HepG2 (cell line): ENCODE data around the gene TET2. TPM values are rescaled to one million over a fixed set of nuclear protein-coding genes. Genes with fewer than 3 reads are reported as not detected.

ENCODE experiments used
- ATAC-seq: fragments of 200-7000 bp; cut with Tn5 transposase; 3 replicates; pipeline ENCODE4 v1.9.1; 2020; ENCODE audit warnings: mild to moderate bottlenecking, moderate library complexity
- BruUV-seq: library from RNA; stranded (reverse); fragments of 400-500 nt; replicated peaks from 2 replicates; lab custom pipeline; 2021; lab: Mats Ljungman, UMichigan
- CTCF ChIA-PET: fragments of 300-600 bp; formaldehyde crosslinking; extraction: SDS; loops from one replicate; lab custom pipeline; 2021; ENCODE audit warnings: low total read pairs, inconsistent platforms, low intra/inter-chr PET ratio; lab: Yijun Ruan, JAX
- POLR2A ChIA-PET: fragments of 350-600 bp; sonication (Branson Sonifier 250); formaldehyde crosslinking; loops from one replicate; lab custom pipeline; 2020; ENCODE audit warnings: antibody characterized with exemption, inconsistent platforms; lab: Yijun Ruan, JAX
- DNase-seq: peaks from one replicate; pipeline ENCODE4 v3.0.0-alpha.2; 2015; ENCODE audit warnings: low spot score
- FAIRE-seq: peaks from 3 replicates; lab custom pipeline; 2011; peaks lifted over from hg19 to GRCh38; lab: Jason Lieb, UNC
- H2AFZ ChIP-seq: one replicate; pipeline ENCODE4 v1.6.1; 2011; ENCODE audit warnings: low read length, inconsistent platforms
- H3K27ac ChIP-seq: fragments of 300-600 bp; 3 replicates; pipeline ENCODE4 v1.8.0; 2011; ENCODE audit warnings: mixed run types, mild to moderate bottlenecking, mixed read lengths, low read length, inconsistent platforms; ENCODE audit not compliant: insufficient read depth; ENCODE audit errors: extremely low read length
- H3K27me3 ChIP-seq, 2 experiments: fragments of 200-600 bp in 1 of 2; 2 replicates in 1 of 2; 3 replicates in 1 of 2; pipeline versions ENCODE4 v1.6.0 to v1.8.0; 2011; ENCODE audit warnings: low read length in 2 of 2, mild to moderate bottlenecking in 2 of 2, moderate library complexity in 2 of 2, inconsistent platforms in 1 of 2; ENCODE audit not compliant: insufficient read depth in 2 of 2, control insufficient read depth in 1 of 2
- H3K36me3 ChIP-seq, 2 experiments: fragments of 200-600 bp in 1 of 2; replicated peaks in 1 of 2; 2 replicates in 1 of 2; 3 replicates in 1 of 2; pipeline versions ENCODE4 v1.5.1 to v1.8.0; 2011; ENCODE audit warnings: low read length in 2 of 2, inconsistent platforms in 1 of 2; ENCODE audit not compliant: insufficient read depth in 2 of 2, control insufficient read depth in 1 of 2
- H3K4me1 ChIP-seq: 2 replicates; pipeline ENCODE4 v1.5.1; 2012; ENCODE audit warnings: low read length, inconsistent platforms; ENCODE audit not compliant: insufficient read depth
- H3K4me2 ChIP-seq: 2 replicates; pipeline ENCODE4 v1.6.0; 2011; ENCODE audit warnings: low read depth, low read length, inconsistent platforms
- H3K4me3 ChIP-seq, 3 experiments: fragments of 200-600 bp in 1 of 3; sonication (generic), shearing (Covaris generic) in 1 of 3; replicated peaks in 1 of 3; 2 replicates each; pipeline ENCODE4 v1.5.1; 2011 to 2016; ENCODE audit warnings: low read length in 3 of 3, inconsistent platforms in 2 of 3, low read depth in 2 of 3, mild to moderate bottlenecking in 2 of 3, control low read depth in 1 of 3, mixed read lengths in 1 of 3; ENCODE audit not compliant: insufficient read depth in 1 of 3
- H3K79me2 ChIP-seq: one replicate; pipeline ENCODE4 v1.6.1; 2011; ENCODE audit warnings: low read length, inconsistent platforms; ENCODE audit not compliant: insufficient read depth
- H3K9ac ChIP-seq: 2 replicates; pipeline ENCODE4 v1.6.0; 2011; ENCODE audit warnings: mild to moderate bottlenecking, low read depth, low read length, inconsistent platforms; ENCODE audit not compliant: insufficient read depth
- H3K9me3 ChIP-seq: 2 replicates; pipeline ENCODE4 v1.5.1; 2012; ENCODE audit warnings: mild to moderate bottlenecking, low read length
- H4K20me1 ChIP-seq: 2 replicates; pipeline ENCODE4 v1.6.0; 2011; ENCODE audit warnings: inconsistent platforms, mild to moderate bottlenecking, low read length, moderate library complexity; ENCODE audit not compliant: insufficient read depth
- CREB1 ChIP-seq, 2 experiments: fragments of 450-650 bp in 1 of 2; IDR thresholded peaks; 2 replicates each; pipeline ENCODE4 v1.6.1; 2016 to 2017; ENCODE audit warnings: control low read depth in 1 of 2, mild to moderate bottlenecking in 1 of 2, missing compliant biosample characterization in 1 of 2, missing genetic modification characterization in 1 of 2
- GABPB1 ChIP-seq: IDR thresholded peaks from 2 replicates; pipeline ENCODE4 v1.6.1; 2016; ENCODE audit warnings: mild to moderate bottlenecking, missing genetic modification reagents, moderate library complexity, missing compliant biosample characterization
- TRAFD1 ChIP-seq: sonication (generic); formaldehyde crosslinking; IDR thresholded peaks from 2 replicates; pipeline ENCODE4 v1.5.1; 2020; ENCODE audit warnings: missing genetic modification reagents, mild to moderate bottlenecking, borderline replicate concordance
- ZNF33A ChIP-seq: sonication (generic); formaldehyde crosslinking; IDR thresholded peaks from 2 replicates; pipeline ENCODE4 v1.5.1; 2020; ENCODE audit warnings: missing genetic modification reagents, mild to moderate bottlenecking, moderate library complexity, borderline replicate concordance
- ZNF552 ChIP-seq: sonication (generic); formaldehyde crosslinking; IDR thresholded peaks from 2 replicates; pipeline ENCODE4 v1.9.0; 2022; ENCODE audit warnings: missing genetic modification reagents, mild to moderate bottlenecking, borderline replicate concordance
- WGBS: methylation state at CpG from one replicate; pipeline ENCODE4 v1.1.6; 2017; ENCODE audit warnings: low lambda C conversion rate; 5-methylcytosine and 5-hydroxymethylcytosine counted together
- in situ Hi-C: cut with HindIII; loops from 2 replicates; pipeline ENCODE4 v1.10.0; 2017; ENCODE audit warnings: low pct_unique_long_range_greater_than_20kb; ENCODE audit not compliant: extremely low pct_ligation_motif_present
- intact Hi-C: fragments of 100-400 bp; cut with micrococcal nuclease; formaldehyde crosslinking; loops from one replicate; pipeline ENCODE4 v1.10.0; 2022; ENCODE audit not compliant: unreplicated experiment
- polyA plus RNA-seq, 8 experiments: library from polyadenylated mRNA; depleted of rRNA in 3 of 8; stranded (reverse) in 7 of 8; unstranded in 1 of 8; fragments of >200 nt; fragmentation: Illumina TruSeq in 4 of 8; extraction: Trizol in 4 of 8; gene quantifications; 2 replicates each; pipeline versions ENCODE4 v1.2.1 to v1.2.3, GENCODE V29; 2011 to 2016; ENCODE audit warnings: low read depth in 4 of 8, missing spikeins in 1 of 8, mixed read lengths in 1 of 8; ENCODE audit not compliant: insufficient read depth in 1 of 8
- total RNA-seq, 5 experiments: library from RNA; depleted of rRNA; stranded (reverse); fragments of >200 nt; fragmentation: Illumina TruSeq; extraction: Trizol; gene quantifications; 2 replicates each; pipeline ENCODE4 v1.2.3, GENCODE V29; 2016; ENCODE audit warnings: low read depth in 1 of 5
- TF ChIP-seq, protein P1 (sequence below), 2 experiments: sonication (generic) in 1 of 2; formaldehyde crosslinking in 1 of 2; IDR thresholded peaks; 2 replicates each; pipeline versions ENCODE4 v1.6.1 to v1.9.0; 2014 to 2022; ENCODE audit warnings: antibody characterized with exemption in 1 of 2, borderline replicate concordance in 1 of 2, inconsistent platforms in 1 of 2, low read depth in 1 of 2, missing genetic modification reagents in 1 of 2

Gene TET2
- total and polyA plus RNA-seq, 2 of the 13 experiments (the other 11 are each of a cell fraction or from before 2014, with no cell fraction given) = 4.7 to 4.8 TPM

- BruUV-seq = no TSS peak
- ChIA-PET CTCF (no interaction called here), POLR2A (no interaction called here)
- FAIRE-seq (no peak), ATAC-seq (no peak), DNase-seq (no peak)
- H3K4me2 ChIP-seq = no peak overlapping the region
- peaks cover 3% of the 10 kb centered on the region; the same call in 1 of the 2 replicates for H3K4me1 ChIP-seq
- no peaks in the 10 kb centered on the region for H3K36me3 ChIP-seq
- WGBS = 90% methylated on average over 1 of the region's 1 CpG
- H3K9ac ChIP-seq = no peak overlapping the region
- H3K27me3 ChIP-seq = no peaks in the 10 kb centered on the region
- no peak overlapping the region for H3K27ac ChIP-seq
- no peaks in the 10 kb centered on the region for H3K79me2 ChIP-seq
- H4K20me1 ChIP-seq = no peaks in the 10 kb centered on the region; the same call in 1 of the 2 replicates
- intact Hi-C loops (no loop called here), in situ Hi-C loops (no loop called here)
- no peak overlapping the region for H2AFZ ChIP-seq
- H3K4me3 ChIP-seq = no peak overlapping the region
- TF ChIP-seq ZNF33A (CRISPR knock-in tag) (no peak), ZNF552 (no peak), GABPB1 (CRISPR knock-in tag) (no peak), CREB1 (IDR thresholded peaks at IDR 0.05) (no peak), CREB1 (CRISPR knock-in tag; IDR thresholded peaks at IDR 0.05) (no peak), TRAFD1 (CRISPR knock-in tag) (no peak)
- TF ChIP-seq, protein P1, sequence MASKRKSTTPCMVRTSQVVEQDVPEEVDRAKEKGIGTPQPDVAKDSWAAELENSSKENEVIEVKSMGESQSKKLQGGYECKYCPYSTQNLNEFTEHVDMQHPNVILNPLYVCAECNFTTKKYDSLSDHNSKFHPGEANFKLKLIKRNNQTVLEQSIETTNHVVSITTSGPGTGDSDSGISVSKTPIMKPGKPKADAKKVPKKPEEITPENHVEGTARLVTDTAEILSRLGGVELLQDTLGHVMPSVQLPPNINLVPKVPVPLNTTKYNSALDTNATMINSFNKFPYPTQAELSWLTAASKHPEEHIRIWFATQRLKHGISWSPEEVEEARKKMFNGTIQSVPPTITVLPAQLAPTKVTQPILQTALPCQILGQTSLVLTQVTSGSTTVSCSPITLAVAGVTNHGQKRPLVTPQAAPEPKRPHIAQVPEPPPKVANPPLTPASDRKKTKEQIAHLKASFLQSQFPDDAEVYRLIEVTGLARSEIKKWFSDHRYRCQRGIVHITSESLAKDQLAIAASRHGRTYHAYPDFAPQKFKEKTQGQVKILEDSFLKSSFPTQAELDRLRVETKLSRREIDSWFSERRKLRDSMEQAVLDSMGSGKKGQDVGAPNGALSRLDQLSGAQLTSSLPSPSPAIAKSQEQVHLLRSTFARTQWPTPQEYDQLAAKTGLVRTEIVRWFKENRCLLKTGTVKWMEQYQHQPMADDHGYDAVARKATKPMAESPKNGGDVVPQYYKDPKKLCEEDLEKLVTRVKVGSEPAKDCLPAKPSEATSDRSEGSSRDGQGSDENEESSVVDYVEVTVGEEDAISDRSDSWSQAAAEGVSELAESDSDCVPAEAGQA (IDR thresholded peaks at IDR 0.05; ENCODE audit: low read depth) = no peak
- TF ChIP-seq, protein P1 (CRISPR knock-in tag; IDR thresholded peaks at IDR 0.05; ENCODE audit: borderline replicate concordance) = no peak
- H3K9me3 ChIP-seq = no peaks in the 10 kb centered on the region
Observed at GRCh38 chr4:105225500-105225899, 78.8 kb downstream of the TET2 start.
